Neuronal stem cell (in vitro differentiated cells): ENCODE results near the gene INPP5B.

ENCODE experiments used
- DNase-seq: peaks from one replicate; pipeline ENCODE4 v3.0.0-alpha.2; 2013; ENCODE audit warnings: low spot score
- H2AFZ ChIP-seq: one replicate; pipeline ENCODE4 v1.6.1; 2013; ENCODE audit warnings: mild to moderate bottlenecking, low read length, inconsistent platforms
- H2AK5ac ChIP-seq: 2 replicates; pipeline ENCODE4 v1.6.1; 2013; ENCODE audit warnings: low read depth, mild to moderate bottlenecking, inconsistent platforms, low read length, moderate library complexity, mixed read lengths
- H2BK120ac ChIP-seq: 2 replicates; pipeline ENCODE4 v1.6.1; 2013; ENCODE audit warnings: low read depth, mild to moderate bottlenecking, inconsistent platforms, low read length, moderate library complexity, mixed read lengths
- H2BK12ac ChIP-seq: one replicate; pipeline ENCODE4 v1.6.1; 2013; ENCODE audit warnings: low read length, inconsistent platforms
- H2BK15ac ChIP-seq: 2 replicates; pipeline ENCODE4 v1.6.1; 2013; ENCODE audit warnings: mild to moderate bottlenecking, low read length, inconsistent platforms, mixed read lengths
- H2BK5ac ChIP-seq: one replicate; pipeline ENCODE4 v1.6.1; 2013; ENCODE audit warnings: inconsistent platforms, mild to moderate bottlenecking, low read length, moderate library complexity
- H3K14ac ChIP-seq: one replicate; pipeline ENCODE4 v1.6.1; 2013; ENCODE audit warnings: low read length, inconsistent platforms
- H3K18ac ChIP-seq: 2 replicates; pipeline ENCODE4 v1.6.1; 2013; ENCODE audit warnings: low read length, inconsistent platforms
- H3K23ac ChIP-seq: 2 replicates; pipeline ENCODE4 v1.6.1; 2013; ENCODE audit warnings: low read depth, mild to moderate bottlenecking, mixed read lengths, low read length, inconsistent platforms; ENCODE audit not compliant: poor library complexity
- H3K27ac ChIP-seq: replicated peaks from 3 replicates; pipeline ENCODE4 v1.5.1; 2013; ENCODE audit warnings: low read length, inconsistent platforms
- H3K27me3 ChIP-seq, 3 experiments: 2 replicates each; pipeline ENCODE4 v1.6.1; 2013; ENCODE audit warnings: low read length in 3 of 3, mild to moderate bottlenecking in 2 of 3, inconsistent platforms in 1 of 3, low read depth in 1 of 3, mixed read lengths in 1 of 3, moderate library complexity in 1 of 3; ENCODE audit not compliant: control insufficient read depth in 3 of 3, insufficient read depth in 3 of 3
- H3K36me3 ChIP-seq, 2 donors: replicated peaks in 1 of 2; 2 replicates each; pipeline ENCODE4 v1.6.1; 2013; ENCODE audit warnings: low read length in 2 of 2; ENCODE audit not compliant: control insufficient read depth in 2 of 2, insufficient read depth in 2 of 2
- H3K4ac ChIP-seq: 2 replicates; pipeline ENCODE4 v1.6.1; 2013; ENCODE audit warnings: inconsistent platforms, mild to moderate bottlenecking, low read length, moderate library complexity
- H3K4me1 ChIP-seq, 2 donors: 1 replicate in 1 of 2; 2 replicates in 1 of 2; pipeline ENCODE4 v1.6.1; 2013; ENCODE audit warnings: low read length in 2 of 2, low read depth in 1 of 2; ENCODE audit not compliant: control insufficient read depth in 2 of 2, insufficient read depth in 1 of 2
- H3K4me2 ChIP-seq: one replicate; pipeline ENCODE4 v1.6.1; 2013; ENCODE audit warnings: mild to moderate bottlenecking, low read length, inconsistent platforms; ENCODE audit not compliant: insufficient read depth, poor library complexity, severe bottlenecking
- H3K4me3 ChIP-seq, 2 donors: 2 replicates each; pipeline ENCODE4 v1.5.1; 2013; ENCODE audit warnings: low read length in 2 of 2, mild to moderate bottlenecking in 2 of 2, inconsistent platforms in 1 of 2, moderate library complexity in 1 of 2
- H3K79me1 ChIP-seq: one replicate; pipeline ENCODE4 v1.6.1; 2013; ENCODE audit warnings: low read depth, mild to moderate bottlenecking, inconsistent platforms, low read length, moderate library complexity
- H3K9ac ChIP-seq: one replicate; pipeline ENCODE4 v1.6.1; 2013; ENCODE audit warnings: mild to moderate bottlenecking, low read depth, low read length, inconsistent platforms; ENCODE audit not compliant: poor library complexity
- H3K9me3 ChIP-seq, 2 donors: replicated peaks in 1 of 2; 2 replicates each; pipeline versions ENCODE3 to v1.6.1; 2013; ENCODE audit warnings: low read length in 2 of 2, mild to moderate bottlenecking in 2 of 2, inconsistent platforms in 1 of 2, low read depth in 1 of 2, mixed read lengths in 1 of 2, moderate library complexity in 1 of 2; ENCODE audit not compliant: control insufficient read depth in 2 of 2, insufficient read depth in 1 of 2
- H4K8ac ChIP-seq: one replicate; pipeline ENCODE4 v1.6.1; 2013; ENCODE audit warnings: low read depth, mild to moderate bottlenecking, inconsistent platforms, low read length, moderate library complexity
- H4K91ac ChIP-seq: one replicate; pipeline ENCODE4 v1.6.1; 2013; ENCODE audit warnings: low read length, low read depth, mild to moderate bottlenecking, inconsistent platforms; ENCODE audit not compliant: poor library complexity
- WGBS, 2 donors: extraction: QIAGEN DNeasy Blood & Tissue Kit; methylation state at CpG; one replicate each; pipeline ENCODE4 v1.1.7; 2013; ENCODE audit warnings: missing lambda C conversion rate in 2 of 2, mixed read lengths in 1 of 2; ENCODE audit not compliant: insufficient read length in 2 of 2, insufficient replicate concordance in 1 of 2; ENCODE audit errors: extremely low coverage in 2 of 2; 5-methylcytosine and 5-hydroxymethylcytosine counted together

The INPP5B gene

GRCh38 chr1:37922767-37923550 lies 23.9 kb downstream of the INPP5B start:
- Histone ChIP-seq H3K14ac (no peak overlapping the region), H3K18ac (no peak overlapping the region), H4K8ac (no peak overlapping the region), H3K4me2 (no peak overlapping the region), H3K4me1 (no peaks in the 10 kb centered on the region), H2AK5ac (no peak overlapping the region), H2BK5ac (no peak overlapping the region), H2BK15ac (no peak overlapping the region), H3K79me1 (no peaks in the 10 kb centered on the region), H3K27me3 (no peaks in the 10 kb centered on the region), H3K9me3 (peaks cover 0 to 1% of the 10 kb centered on the region in 2 donors), H3K4me3 (no peak overlapping the region), H3K4ac (no peak overlapping the region), H2BK12ac (no peak overlapping the region), H3K36me3 (peaks cover 0 to 8% of the 10 kb centered on the region in 2 donors), H3K27ac (no peak overlapping the region), H3K9ac (no peak overlapping the region), H2BK120ac (no peak overlapping the region), H3K23ac (no peak overlapping the region), H4K91ac (no peak overlapping the region), H2AFZ (no peak overlapping the region)
- WGBS, 2 donors, result no CpG with 5 or more reads among the region's 4 CpGs
- no peak for DNase-seq

GRCh38 chr1:37919277-37919676 lies 27.6 kb downstream of the INPP5B start:
- Histone ChIP-seq H3K4ac (no peak overlapping the region), H2BK12ac (no peak overlapping the region), H2BK15ac (no peak overlapping the region), H3K27ac (no peak overlapping the region), H4K91ac (no peak overlapping the region), H3K9ac (no peak overlapping the region), H3K27me3 (no peaks in the 10 kb centered on the region), H3K18ac (no peak overlapping the region), H2AFZ (no peak overlapping the region), H3K4me2 (no peak overlapping the region), H3K36me3 (peaks cover 0 to 5% of the 10 kb centered on the region in 2 donors), H2BK5ac (no peak overlapping the region), H3K79me1 (no peaks in the 10 kb centered on the region), H3K14ac (no peak overlapping the region), H4K8ac (no peak overlapping the region), H2BK120ac (no peak overlapping the region), H3K4me1 (no peaks in the 10 kb centered on the region), H3K23ac (no peak overlapping the region), H3K9me3 (peaks cover 0 to 1% of the 10 kb centered on the region in 2 donors), H2AK5ac (no peak overlapping the region), H3K4me3 (no peak overlapping the region)
- WGBS, 2 donors, result no CpG with 5 or more reads among the region's 1 CpG
- DNase-seq, result no peak

DNA sequence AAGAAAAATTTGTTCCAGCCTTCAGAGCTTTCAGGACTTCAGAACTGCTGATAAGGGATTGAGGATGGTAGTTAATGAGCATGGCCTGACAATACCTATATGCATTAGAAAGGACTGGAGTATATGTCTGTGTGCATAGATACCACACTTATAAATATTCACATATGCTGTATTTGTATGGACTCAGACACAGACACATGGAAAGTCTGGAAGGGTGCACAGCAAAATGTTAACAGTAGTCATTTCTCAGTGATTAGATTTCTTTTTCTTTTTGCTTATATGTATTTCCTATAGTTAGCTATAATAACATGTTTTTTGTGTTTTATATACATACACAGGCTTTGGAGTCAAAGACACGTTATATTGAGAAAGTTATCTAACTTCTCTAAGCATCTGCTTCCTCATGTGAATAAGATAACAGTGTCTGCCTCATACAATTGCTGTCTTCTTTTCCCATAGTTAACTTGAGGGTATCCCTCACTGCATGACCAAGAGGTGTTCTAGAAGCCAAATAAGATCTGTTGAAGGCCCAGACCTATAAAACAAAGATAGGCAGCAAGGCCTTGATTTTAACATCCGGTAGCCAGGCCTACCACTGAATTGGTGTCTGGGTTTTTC lies 31.3 kb downstream of the INPP5B start:
- no peak overlapping the region for H3K4ac ChIP-seq
- no peak overlapping the region for H4K91ac ChIP-seq
- H3K14ac ChIP-seq, result no peak overlapping the region
- H3K79me1 ChIP-seq, result no peaks in the 10 kb centered on the region
- no peak overlapping the region for H4K8ac ChIP-seq
- WGBS, 2 donors, result no CpG with 5 or more reads among the region's 2 CpGs
- H2BK120ac ChIP-seq, result no peak overlapping the region
- H3K27ac ChIP-seq, result no peak overlapping the region
- H2BK15ac ChIP-seq, result no peak overlapping the region
- no peak overlapping the region for H3K4me2 ChIP-seq
- DNase-seq, result no peak
- no peak overlapping the region for H3K18ac ChIP-seq
- H3K4me1 ChIP-seq, result no peaks in the 10 kb centered on the region
- no peak overlapping the region for H2AFZ ChIP-seq
- no peak overlapping the region for H3K9ac ChIP-seq
- H3K4me3 ChIP-seq, result no peak overlapping the region
- peaks cover 0 to 1% of the 10 kb centered on the region in 2 donors for H3K9me3 ChIP-seq
- no peak overlapping the region for H2AK5ac ChIP-seq
- H2BK5ac ChIP-seq, result no peak overlapping the region
- no peaks in the 10 kb centered on the region for H3K36me3 ChIP-seq
- no peaks in the 10 kb centered on the region for H3K27me3 ChIP-seq
- no peak overlapping the region for H3K23ac ChIP-seq
- H2BK12ac ChIP-seq, result no peak overlapping the region

DNA sequence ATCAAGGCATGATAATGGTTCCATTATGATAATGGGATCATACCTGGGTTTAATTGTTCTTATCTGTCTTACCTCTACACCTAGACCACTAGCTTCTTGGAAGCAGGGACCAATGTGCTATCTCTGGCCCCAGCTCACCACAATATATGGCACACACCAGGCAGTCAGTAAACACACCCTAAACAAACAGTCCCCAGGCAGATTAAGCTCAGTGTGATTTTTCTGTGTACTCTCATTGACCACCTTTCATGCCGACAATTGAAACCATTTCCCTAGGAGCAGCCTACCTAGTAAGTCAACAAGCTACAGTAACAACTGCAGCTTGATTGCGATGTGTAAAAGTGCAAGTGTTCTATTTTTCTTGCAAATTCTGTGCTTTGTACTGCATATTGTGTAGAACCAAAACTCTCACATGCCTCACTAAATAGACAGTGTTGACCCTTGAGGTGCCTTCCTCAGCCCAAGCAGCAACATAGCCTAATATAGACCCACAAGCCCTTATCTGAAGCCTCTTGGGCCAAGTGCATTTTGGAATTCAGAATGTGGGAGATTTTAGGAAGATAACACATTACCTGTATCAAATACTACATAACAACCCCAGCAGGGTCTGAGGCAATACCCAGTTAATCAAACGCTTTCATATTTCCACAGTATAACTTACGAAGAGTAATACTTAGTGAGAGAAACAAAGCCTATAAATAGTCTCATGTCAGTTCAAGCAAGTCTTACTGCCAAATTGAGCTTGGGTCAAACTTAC lies 32.0 kb downstream of the INPP5B start:
- DNase-seq, result no peak
- H3K9me3 ChIP-seq, result peaks cover 0 to 1% of the 10 kb centered on the region in 2 donors
- WGBS, 2 donors, result no CpG with 5 or more reads among the region's 4 CpGs
- no peak overlapping the region for H2BK5ac ChIP-seq
- no peak overlapping the region for H2AFZ ChIP-seq
- H3K36me3 ChIP-seq, result no peaks in the 10 kb centered on the region
- H3K18ac ChIP-seq, result no peak overlapping the region
- no peak overlapping the region for H2BK120ac ChIP-seq
- H3K4me2 ChIP-seq, result no peak overlapping the region
- H3K4ac ChIP-seq, result no peak overlapping the region
- no peak overlapping the region for H2BK12ac ChIP-seq
- no peak overlapping the region for H2BK15ac ChIP-seq
- peak overlapping the region; percentile 68 for H4K8ac ChIP-seq
- H3K27ac ChIP-seq, result no peak overlapping the region
- H4K91ac ChIP-seq, result no peak overlapping the region
- H3K14ac ChIP-seq, result no peak overlapping the region
- H3K79me1 ChIP-seq, result no peaks in the 10 kb centered on the region
- H3K23ac ChIP-seq, result no peak overlapping the region
- H3K27me3 ChIP-seq, result no peaks in the 10 kb centered on the region
- H2AK5ac ChIP-seq, result no peak overlapping the region
- no peak overlapping the region for H3K9ac ChIP-seq
- no peak overlapping the region for H3K4me3 ChIP-seq
- no peaks in the 10 kb centered on the region for H3K4me1 ChIP-seq
